Measurements from ENCODE around the gene FOXA1. TPM values are rescaled to one million over a fixed set of nuclear protein-coding genes. Genes with fewer than 3 reads are reported as not detected.

Gene FOXA1
- total RNA-seq, 1 experiment from 2014 or later = 8.7 TPM

- in situ Hi-C loops (cut with HindIII; ENCODE audit: low pct_unique_long_range_greater_than_20kb, low sequenced_read_pairs) (no loop called here), intact Hi-C loops (cut with micrococcal nuclease; ENCODE audit: unreplicated experiment) (no loop called here)
- no peak for ATAC-seq
Observed at GRCh38 chr14:37598747-37599506, 3.9 kb upstream of the FOXA1 start.

More at GRCh38 chr14:37598747-37599506, 3.9 kb upstream of the FOXA1 start:
- peaks cover 3% of the 10 kb centered on the region for H3K27me3 ChIP-seq (ENCODE audit: control insufficient read depth, insufficient read depth, low read length)
- H3K9me3 ChIP-seq (ENCODE audit: control insufficient read depth, insufficient read depth, low read depth, low read length) = no peaks in the 10 kb centered on the region
- no peaks in the 10 kb centered on the region for H3K4me1 ChIP-seq (ENCODE audit: control insufficient read depth, insufficient read depth, low read length)
- no TSS peak for BruUV-seq (replicated peaks)
- DNase-seq (ENCODE audit: low read depth, low spot score) = no peak
- H3K36me3 ChIP-seq (ENCODE audit: control insufficient read depth, insufficient read depth, low read length) = no peaks in the 10 kb centered on the region
- ChIA-PET CTCF (interaction anchor here (0.6 kb wide), 1 partner anchor 418 kb away, joined by 3 read pairs; no protein-coding TSS in a partner anchor), POLR2A (no interaction called here)
- TF ChIP-seq POLR2AphosphoS5 (IDR thresholded peaks at IDR 0.05; ENCODE audit: low read depth, low read length) (no peak), TCF7L2 (IDR thresholded peaks at IDR 0.05; ENCODE audit: low read depth, low read length) (no peak), REST (IDR thresholded peaks at IDR 0.05; ENCODE audit: insufficient read depth in 1 of 2, low read depth in 2 of 2, low read length in 1 of 2) (no peak), CTCF (IDR thresholded peaks at IDR 0.05) (no peak), SIN3A (IDR thresholded peaks at IDR 0.05; ENCODE audit: borderline replicate concordance, insufficient read depth, low read depth, low read length) (no peak)
- peak overlapping the region; percentile 32 to 43 for H3K4me3 ChIP-seq (ENCODE audit: low read depth in 2 of 2, low read length in 2 of 2)
- no peak overlapping the region for H3K27ac ChIP-seq (ENCODE audit: low read length)
